A673 (cell line): ENCODE data around the gene PI16.

Experiments
- CTCF ChIP-seq: fragments of 300-800, 200-600 bp; sonication (generic); conservative IDR thresholded peaks from 2 replicates; pipeline ENCODE4 v1.5.1; 2017; ENCODE audit warnings: low read depth, mild to moderate bottlenecking, antibody characterized with exemption, low read length, moderate library complexity, mixed read lengths
- EZH2 ChIP-seq: fragments of 200-600 bp; sonication (generic); IDR thresholded peaks from 2 replicates; pipeline ENCODE4 v1.6.1; 2017; ENCODE audit warnings: borderline replicate concordance, low read depth, mild to moderate bottlenecking, mixed read lengths, antibody characterized with exemption, low read length; ENCODE audit not compliant: poor library complexity, severe bottlenecking

- TF ChIP-seq EZH2 (no peak), CTCF (no peak)
Measured at GRCh38 chr6:36978421-36979346, 24.1 kb downstream of the PI16 start.
